Adrenal gland (tissue), 5 donors: ENCODE measurements around the gene ABCC11.

ENCODE experiments used
- POLR2A ChIP-seq, 2 donors: fragments of 450-650 bp; IDR thresholded peaks; one replicate each; pipeline ENCODE4 v1.6.1; 2017; ENCODE audit warnings: antibody characterized with exemption in 2 of 2, mild to moderate bottlenecking in 2 of 2, moderate library complexity in 1 of 2
- TF ChIP-seq, protein P1 (sequence below), 6 experiments: fragments of 450-650 bp in 4 of 6; fragments of 200-600 bp in 2 of 6; sonication (generic) in 1 of 6; IDR thresholded peaks; 1 replicate in 5 of 6; 2 replicates in 1 of 6; pipeline versions ENCODE4 v1.5.1 to v1.8.0; 2016 to 2021; ENCODE audit warnings: antibody characterized with exemption in 6 of 6, mild to moderate bottlenecking in 2 of 6, moderate library complexity in 1 of 6
- donor health status: DM: no; HTN: no; CAD: no.

GRCh38 chr16:48244863-48245195 lies 2.5 kb downstream of the ABCC11 start:
- TF ChIP-seq, protein P1, sequence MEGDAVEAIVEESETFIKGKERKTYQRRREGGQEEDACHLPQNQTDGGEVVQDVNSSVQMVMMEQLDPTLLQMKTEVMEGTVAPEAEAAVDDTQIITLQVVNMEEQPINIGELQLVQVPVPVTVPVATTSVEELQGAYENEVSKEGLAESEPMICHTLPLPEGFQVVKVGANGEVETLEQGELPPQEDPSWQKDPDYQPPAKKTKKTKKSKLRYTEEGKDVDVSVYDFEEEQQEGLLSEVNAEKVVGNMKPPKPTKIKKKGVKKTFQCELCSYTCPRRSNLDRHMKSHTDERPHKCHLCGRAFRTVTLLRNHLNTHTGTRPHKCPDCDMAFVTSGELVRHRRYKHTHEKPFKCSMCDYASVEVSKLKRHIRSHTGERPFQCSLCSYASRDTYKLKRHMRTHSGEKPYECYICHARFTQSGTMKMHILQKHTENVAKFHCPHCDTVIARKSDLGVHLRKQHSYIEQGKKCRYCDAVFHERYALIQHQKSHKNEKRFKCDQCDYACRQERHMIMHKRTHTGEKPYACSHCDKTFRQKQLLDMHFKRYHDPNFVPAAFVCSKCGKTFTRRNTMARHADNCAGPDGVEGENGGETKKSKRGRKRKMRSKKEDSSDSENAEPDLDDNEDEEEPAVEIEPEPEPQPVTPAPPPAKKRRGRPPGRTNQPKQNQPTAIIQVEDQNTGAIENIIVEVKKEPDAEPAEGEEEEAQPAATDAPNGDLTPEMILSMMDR (IDR thresholded peaks at IDR 0.05): no peak
- no peak for TF ChIP-seq POLR2A (IDR thresholded peaks at IDR 0.05)
